Neural crest cell (in vitro differentiated cells): ENCODE data around the gene ZDHHC11B. TPM values are rescaled to one million over a fixed set of nuclear protein-coding genes. Genes with fewer than 3 reads are reported as not detected.
"Not testable (repeated sequence)": the region's sequence is repeated elsewhere in the genome, so short reads cannot be mapped to it uniquely, and the experiment has no call there.

Source experiments
- DNase-seq: peaks from one replicate; pipeline ENCODE4 v3.0.0; 2021; ENCODE audit warnings: low read depth, mixed read lengths, low spot score
- H3K27ac Mint-ChIP-seq: one replicate; pipeline ENCODE4 v1.8.0; 2021; ENCODE audit warnings: mild to moderate bottlenecking, mixed read lengths; ENCODE audit not compliant: unreplicated experiment
- H3K27me3 Mint-ChIP-seq: 2 replicates; pipeline ENCODE4 v1.8.0; 2021; ENCODE audit warnings: low read depth, mild to moderate bottlenecking, mixed read lengths
- H3K36me3 Mint-ChIP-seq: 2 replicates; pipeline ENCODE4 v1.8.0; 2021; ENCODE audit warnings: low read depth, mild to moderate bottlenecking, mixed read lengths
- H3K4me1 Mint-ChIP-seq: 2 replicates; pipeline ENCODE4 v1.8.0; 2021; ENCODE audit warnings: mixed read lengths
- H3K4me3 Mint-ChIP-seq: one replicate; pipeline ENCODE4 v1.8.0; 2021; ENCODE audit warnings: mild to moderate bottlenecking, mixed read lengths
- H3K9me3 Mint-ChIP-seq: 2 replicates; pipeline ENCODE4 v1.8.0; 2021; ENCODE audit warnings: mixed read lengths
- CTCF ChIP-seq: fragments of 200-600 bp; sonication (generic); conservative IDR thresholded peaks from 2 replicates; pipeline ENCODE4 v1.5.0; 2021; ENCODE audit warnings: antibody characterized with exemption, mild to moderate bottlenecking
- total RNA-seq: library from RNA; stranded (reverse); gene quantifications from 2 replicates; pipeline ENCODE4 v1.2.1, GENCODE V29; 2021

Gene ZDHHC11B
- total RNA-seq, 1 donor from 2014 or later = 3.0 TPM

- DNase-seq = no peak
- TF ChIP-seq CTCF = no peak
- no peaks in the 10 kb centered on the region for H3K9me3 Mint-ChIP-seq
- H3K27me3 Mint-ChIP-seq = no peaks in the 10 kb centered on the region
- no peak overlapping the region for H3K4me3 Mint-ChIP-seq
- H3K36me3 Mint-ChIP-seq = no peaks in the 10 kb centered on the region
- no peaks in the 10 kb centered on the region for H3K4me1 Mint-ChIP-seq
- H3K27ac Mint-ChIP-seq = no peak overlapping the region
Observed at GRCh38 chr5:777756-778161, 6.8 kb downstream of the ZDHHC11B start.

GRCh38 chr5:776862-777711 is 7.4 kb downstream of the ZDHHC11B start:
- Mint-ChIP-seq H3K4me3 (no peak overlapping the region), H3K9me3 (no peaks in the 10 kb centered on the region), H3K36me3 (no peaks in the 10 kb centered on the region), H3K27me3 (no peaks in the 10 kb centered on the region), H3K4me1 (no peaks in the 10 kb centered on the region), H3K27ac (no peak overlapping the region)
- no peak for TF ChIP-seq CTCF
- no peak for DNase-seq

GRCh38 chr5:775961-776861 is 8.3 kb downstream of the ZDHHC11B start:
- Mint-ChIP-seq H3K36me3 (no peaks in the 10 kb centered on the region), H3K9me3 (no peaks in the 10 kb centered on the region), H3K27me3 (no peaks in the 10 kb centered on the region), H3K4me3 (no peak overlapping the region), H3K4me1 (no peaks in the 10 kb centered on the region), H3K27ac (no peak overlapping the region)
- no peak for TF ChIP-seq CTCF
- no peak for DNase-seq

GRCh38 chr5:775595-775960 is 9.0 kb downstream of the ZDHHC11B start:
- H3K27me3 Mint-ChIP-seq, H3K36me3 Mint-ChIP-seq, H3K9me3 Mint-ChIP-seq: not testable (repeated sequence)

GRCh38 chr5:774854-775505 is 9.5 kb downstream of the ZDHHC11B start:
- H3K27ac Mint-ChIP-seq, DNase-seq: not testable (repeated sequence)

More at GRCh38 chr5:775595-775960, 9.0 kb downstream of the ZDHHC11B start:
- not testable (repeated sequence) for H3K4me1 Mint-ChIP-seq, H3K27ac Mint-ChIP-seq, H3K4me3 Mint-ChIP-seq, DNase-seq

GRCh38 chr5:774304-774703 is 10.2 kb downstream of the ZDHHC11B start:
- H3K27ac Mint-ChIP-seq, H3K4me3 Mint-ChIP-seq, H3K4me1 Mint-ChIP-seq, DNase-seq, H3K36me3 Mint-ChIP-seq, H3K9me3 Mint-ChIP-seq, H3K27me3 Mint-ChIP-seq: not testable (repeated sequence)

More at GRCh38 chr5:774854-775505, 9.5 kb downstream of the ZDHHC11B start:
- not testable (repeated sequence) for H3K4me3 Mint-ChIP-seq, H3K36me3 Mint-ChIP-seq, H3K9me3 Mint-ChIP-seq, H3K27me3 Mint-ChIP-seq, H3K4me1 Mint-ChIP-seq
